Measurements from ENCODE around the gene ZNF571. TPM values are rescaled to one million over a fixed set of nuclear protein-coding genes. Genes with fewer than 3 reads are reported as not detected.

Gene ZNF571
- total RNA-seq, 1 experiment from 2014 or later = 6.2 TPM

DNA sequence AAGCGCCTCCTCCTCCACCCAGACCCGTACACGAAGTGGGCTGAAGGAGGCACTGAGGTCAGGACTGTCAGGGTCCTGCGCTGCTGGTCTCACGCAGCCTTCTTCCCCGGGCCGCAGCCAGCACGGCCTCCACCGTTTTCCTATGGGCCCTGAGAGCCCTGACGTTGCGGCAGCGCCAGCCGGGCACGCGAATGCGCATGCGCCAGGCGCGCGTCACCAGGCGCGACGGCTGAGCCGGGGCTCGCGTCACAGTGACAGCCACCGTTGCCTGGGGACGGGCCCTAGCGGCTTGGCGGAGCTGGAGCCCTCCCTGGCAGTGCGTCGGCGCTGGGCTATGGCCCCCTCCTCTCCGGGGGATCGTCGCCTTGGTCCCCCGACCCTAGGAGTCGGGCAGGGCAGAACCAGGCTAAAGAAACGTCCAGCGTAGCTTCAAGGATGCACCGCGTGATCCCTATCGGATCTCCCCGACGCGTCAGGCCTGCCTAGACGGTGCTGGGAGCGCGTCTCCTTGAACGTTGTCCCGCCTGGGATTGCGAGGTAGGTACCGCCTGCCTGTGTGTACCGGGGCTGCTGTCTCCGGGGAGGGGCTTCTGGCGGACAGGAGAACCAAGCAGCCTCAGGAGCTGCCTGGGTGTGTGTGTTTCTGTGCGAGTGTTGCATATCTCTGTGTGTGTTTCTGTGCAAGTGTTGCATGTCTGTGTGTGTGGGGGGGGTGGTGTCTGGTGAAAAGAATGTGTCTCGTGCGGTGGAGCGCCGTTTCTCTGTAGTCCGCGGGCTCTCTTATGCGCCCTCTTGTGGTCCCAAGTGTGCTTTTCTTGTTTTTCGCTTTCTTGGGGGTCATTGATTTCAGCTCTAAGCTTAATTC is 43.2 kb downstream of the ZNF571 start:
- peaks cover 60% of the 10 kb centered on the region; the same call in 1 of the 2 replicates for H3K9me3 ChIP-seq (ENCODE audit: control insufficient read depth, insufficient read depth, low read depth, low read length)
- in situ Hi-C loops (cut with HindIII; ENCODE audit: low pct_unique_long_range_greater_than_20kb, low sequenced_read_pairs) (no loop called here), intact Hi-C loops (cut with micrococcal nuclease; ENCODE audit: unreplicated experiment) (no loop called here)
- H3K27ac ChIP-seq (ENCODE audit: low read length) = no peak overlapping the region
- TF ChIP-seq, protein P1, sequence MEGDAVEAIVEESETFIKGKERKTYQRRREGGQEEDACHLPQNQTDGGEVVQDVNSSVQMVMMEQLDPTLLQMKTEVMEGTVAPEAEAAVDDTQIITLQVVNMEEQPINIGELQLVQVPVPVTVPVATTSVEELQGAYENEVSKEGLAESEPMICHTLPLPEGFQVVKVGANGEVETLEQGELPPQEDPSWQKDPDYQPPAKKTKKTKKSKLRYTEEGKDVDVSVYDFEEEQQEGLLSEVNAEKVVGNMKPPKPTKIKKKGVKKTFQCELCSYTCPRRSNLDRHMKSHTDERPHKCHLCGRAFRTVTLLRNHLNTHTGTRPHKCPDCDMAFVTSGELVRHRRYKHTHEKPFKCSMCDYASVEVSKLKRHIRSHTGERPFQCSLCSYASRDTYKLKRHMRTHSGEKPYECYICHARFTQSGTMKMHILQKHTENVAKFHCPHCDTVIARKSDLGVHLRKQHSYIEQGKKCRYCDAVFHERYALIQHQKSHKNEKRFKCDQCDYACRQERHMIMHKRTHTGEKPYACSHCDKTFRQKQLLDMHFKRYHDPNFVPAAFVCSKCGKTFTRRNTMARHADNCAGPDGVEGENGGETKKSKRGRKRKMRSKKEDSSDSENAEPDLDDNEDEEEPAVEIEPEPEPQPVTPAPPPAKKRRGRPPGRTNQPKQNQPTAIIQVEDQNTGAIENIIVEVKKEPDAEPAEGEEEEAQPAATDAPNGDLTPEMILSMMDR (IDR thresholded peaks at IDR 0.05) = no peak
- no peak for TF ChIP-seq POLR2AphosphoS5 (IDR thresholded peaks at IDR 0.05; ENCODE audit: low read depth, low read length)
- no TSS peak for BruUV-seq (replicated peaks)
- no peaks in the 10 kb centered on the region for H3K4me1 ChIP-seq (ENCODE audit: control insufficient read depth, insufficient read depth, low read length)
- ATAC-seq = no peak
- no peaks in the 10 kb centered on the region for H3K36me3 ChIP-seq (ENCODE audit: control insufficient read depth, insufficient read depth, low read length)
- ChIA-PET CTCF (no interaction called here), POLR2A (no interaction called here)
- H3K4me3 ChIP-seq (ENCODE audit: low read depth in 2 of 2, low read length in 2 of 2) = peak overlapping the region in 1 of 2 experiments; percentile 13; a peak in 1 of 4 replicates
- DNase-seq (ENCODE audit: low read depth, low spot score) = no peak
- no peaks in the 10 kb centered on the region for H3K27me3 ChIP-seq (ENCODE audit: control insufficient read depth, insufficient read depth, low read length)

GRCh38 chr19:37537391-37537947 is 57.1 kb downstream of the ZNF571 start:
- ChIA-PET POLR2A (no interaction called here), CTCF (no interaction called here)
- intact Hi-C loops (cut with micrococcal nuclease; ENCODE audit: unreplicated experiment) (no loop called here), in situ Hi-C loops (cut with HindIII; ENCODE audit: low pct_unique_long_range_greater_than_20kb, low sequenced_read_pairs) (no loop called here)
- Histone ChIP-seq H3K27me3 (ENCODE audit: control insufficient read depth, insufficient read depth, low read length) (no peaks in the 10 kb centered on the region), H3K4me1 (ENCODE audit: control insufficient read depth, insufficient read depth, low read length) (no peaks in the 10 kb centered on the region), H3K36me3 (ENCODE audit: control insufficient read depth, insufficient read depth, low read length) (peaks cover 8% of the 10 kb centered on the region; the same call in 1 of the 2 replicates), H3K4me3 (ENCODE audit: low read depth in 2 of 2, low read length in 2 of 2) (no peak overlapping the region), H3K27ac (ENCODE audit: low read length) (no peak overlapping the region), H3K9me3 (ENCODE audit: control insufficient read depth, insufficient read depth, low read depth, low read length) (peaks cover 62% of the 10 kb centered on the region)
- no peak for DNase-seq (ENCODE audit: low read depth, low spot score)
- BruUV-seq (replicated peaks) = no TSS peak
- no peak for ATAC-seq
- TF ChIP-seq, protein P2, sequence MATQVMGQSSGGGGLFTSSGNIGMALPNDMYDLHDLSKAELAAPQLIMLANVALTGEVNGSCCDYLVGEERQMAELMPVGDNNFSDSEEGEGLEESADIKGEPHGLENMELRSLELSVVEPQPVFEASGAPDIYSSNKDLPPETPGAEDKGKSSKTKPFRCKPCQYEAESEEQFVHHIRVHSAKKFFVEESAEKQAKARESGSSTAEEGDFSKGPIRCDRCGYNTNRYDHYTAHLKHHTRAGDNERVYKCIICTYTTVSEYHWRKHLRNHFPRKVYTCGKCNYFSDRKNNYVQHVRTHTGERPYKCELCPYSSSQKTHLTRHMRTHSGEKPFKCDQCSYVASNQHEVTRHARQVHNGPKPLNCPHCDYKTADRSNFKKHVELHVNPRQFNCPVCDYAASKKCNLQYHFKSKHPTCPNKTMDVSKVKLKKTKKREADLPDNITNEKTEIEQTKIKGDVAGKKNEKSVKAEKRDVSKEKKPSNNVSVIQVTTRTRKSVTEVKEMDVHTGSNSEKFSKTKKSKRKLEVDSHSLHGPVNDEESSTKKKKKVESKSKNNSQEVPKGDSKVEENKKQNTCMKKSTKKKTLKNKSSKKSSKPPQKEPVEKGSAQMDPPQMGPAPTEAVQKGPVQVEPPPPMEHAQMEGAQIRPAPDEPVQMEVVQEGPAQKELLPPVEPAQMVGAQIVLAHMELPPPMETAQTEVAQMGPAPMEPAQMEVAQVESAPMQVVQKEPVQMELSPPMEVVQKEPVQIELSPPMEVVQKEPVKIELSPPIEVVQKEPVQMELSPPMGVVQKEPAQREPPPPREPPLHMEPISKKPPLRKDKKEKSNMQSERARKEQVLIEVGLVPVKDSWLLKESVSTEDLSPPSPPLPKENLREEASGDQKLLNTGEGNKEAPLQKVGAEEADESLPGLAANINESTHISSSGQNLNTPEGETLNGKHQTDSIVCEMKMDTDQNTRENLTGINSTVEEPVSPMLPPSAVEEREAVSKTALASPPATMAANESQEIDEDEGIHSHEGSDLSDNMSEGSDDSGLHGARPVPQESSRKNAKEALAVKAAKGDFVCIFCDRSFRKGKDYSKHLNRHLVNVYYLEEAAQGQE (IDR thresholded peaks at IDR 0.05; ENCODE audit: insufficient read depth in 1 of 2, low read depth in 2 of 2, low read length in 1 of 2) = no peak
- TF ChIP-seq TCF7L2 (IDR thresholded peaks at IDR 0.05; ENCODE audit: low read depth, low read length) (no peak), POLR2AphosphoS5 (IDR thresholded peaks at IDR 0.05; ENCODE audit: low read depth, low read length) (no peak), SIN3A (IDR thresholded peaks at IDR 0.05; ENCODE audit: borderline replicate concordance, insufficient read depth, low read depth, low read length) (no peak)
- TF ChIP-seq, protein P1 (IDR thresholded peaks at IDR 0.05) = no peak
